ENCODE data around the gene RAET1G. TPM values are rescaled to one million over a fixed set of nuclear protein-coding genes. Genes with fewer than 3 reads are reported as not detected.
"Not testable (repeated sequence)": the region's sequence is repeated elsewhere in the genome, so short reads cannot be mapped to it uniquely, and the experiment has no call there.

Gene RAET1G
- total RNA-seq, 1 experiment from 2014 or later = not detected

DNA sequence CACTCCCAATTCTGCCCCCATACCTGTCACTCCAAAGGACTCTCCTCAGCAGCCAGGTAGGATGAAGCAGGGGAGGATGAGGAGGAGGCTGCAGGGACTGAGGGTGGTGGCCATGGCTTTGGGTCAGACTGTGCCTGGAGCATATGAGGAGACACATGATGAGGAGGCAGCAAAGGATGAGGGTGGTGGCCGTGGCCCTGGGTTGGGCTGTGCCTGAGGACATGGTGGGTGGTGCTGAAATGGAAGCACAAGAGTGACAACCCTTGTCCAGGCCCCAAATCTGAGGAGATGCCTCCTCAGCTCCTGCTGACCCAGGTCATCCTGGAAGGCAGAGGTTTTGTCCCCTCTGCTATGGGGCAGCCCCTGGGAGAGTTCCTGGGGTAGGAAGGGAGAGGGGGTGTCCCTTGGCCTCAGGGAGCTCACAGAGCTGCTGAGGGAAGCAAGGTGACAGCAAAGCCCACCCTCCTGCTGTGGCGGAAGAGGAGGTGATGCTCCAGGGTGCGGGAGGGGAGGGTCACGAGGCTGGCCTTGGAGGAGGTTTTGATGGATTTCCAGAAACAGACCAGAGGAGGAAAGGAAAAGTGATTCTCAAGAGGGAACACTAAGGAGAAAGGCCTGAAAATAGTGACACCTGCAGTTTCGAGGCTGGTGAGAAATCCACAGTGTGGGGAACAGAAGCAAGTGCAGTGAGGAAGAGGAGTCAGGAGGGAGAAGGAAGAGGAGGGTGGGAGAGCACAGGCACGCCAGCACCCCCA, 4.6 kb downstream of the RAET1G start:
- H3K36me3 ChIP-seq (replicated peaks; ENCODE audit: control insufficient read depth, insufficient read depth, low read length) = no peaks in the 10 kb centered on the region
- H3K4me3 ChIP-seq (ENCODE audit: insufficient read depth, low read depth, low read length) = no peak overlapping the region
- H3K27me3 ChIP-seq (ENCODE audit: control insufficient read depth, insufficient read depth, low read length) = peaks cover 46% of the 10 kb centered on the region
- DNase-seq = no peak

DNA sequence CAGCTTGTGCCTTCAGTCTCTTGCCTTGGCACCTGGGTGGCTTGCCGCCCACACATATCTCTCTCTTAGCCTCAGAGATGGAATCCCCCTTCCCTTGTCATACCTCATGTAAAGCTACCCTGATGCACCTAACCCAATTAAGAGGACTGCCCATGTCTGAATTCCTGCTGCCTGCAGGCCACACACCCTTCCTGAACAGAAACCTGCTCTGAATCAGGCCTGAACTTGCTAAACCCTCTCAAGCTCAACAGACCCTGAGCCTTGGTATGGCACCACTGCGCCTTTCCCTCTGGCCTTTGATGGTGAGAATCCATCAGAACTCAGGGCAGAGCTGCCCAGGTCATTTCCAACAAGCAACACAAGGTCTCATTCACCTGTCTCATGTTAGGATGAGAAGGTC, 5.2 kb downstream of the RAET1G start:
- Histone ChIP-seq H3K4me3 (ENCODE audit: insufficient read depth, low read depth, low read length) (no peak overlapping the region), H3K36me3 (replicated peaks; ENCODE audit: control insufficient read depth, insufficient read depth, low read length) (no peaks in the 10 kb centered on the region), H3K27me3 (ENCODE audit: control insufficient read depth, insufficient read depth, low read length) (peaks cover 42% of the 10 kb centered on the region)
- no peak for DNase-seq

DNA sequence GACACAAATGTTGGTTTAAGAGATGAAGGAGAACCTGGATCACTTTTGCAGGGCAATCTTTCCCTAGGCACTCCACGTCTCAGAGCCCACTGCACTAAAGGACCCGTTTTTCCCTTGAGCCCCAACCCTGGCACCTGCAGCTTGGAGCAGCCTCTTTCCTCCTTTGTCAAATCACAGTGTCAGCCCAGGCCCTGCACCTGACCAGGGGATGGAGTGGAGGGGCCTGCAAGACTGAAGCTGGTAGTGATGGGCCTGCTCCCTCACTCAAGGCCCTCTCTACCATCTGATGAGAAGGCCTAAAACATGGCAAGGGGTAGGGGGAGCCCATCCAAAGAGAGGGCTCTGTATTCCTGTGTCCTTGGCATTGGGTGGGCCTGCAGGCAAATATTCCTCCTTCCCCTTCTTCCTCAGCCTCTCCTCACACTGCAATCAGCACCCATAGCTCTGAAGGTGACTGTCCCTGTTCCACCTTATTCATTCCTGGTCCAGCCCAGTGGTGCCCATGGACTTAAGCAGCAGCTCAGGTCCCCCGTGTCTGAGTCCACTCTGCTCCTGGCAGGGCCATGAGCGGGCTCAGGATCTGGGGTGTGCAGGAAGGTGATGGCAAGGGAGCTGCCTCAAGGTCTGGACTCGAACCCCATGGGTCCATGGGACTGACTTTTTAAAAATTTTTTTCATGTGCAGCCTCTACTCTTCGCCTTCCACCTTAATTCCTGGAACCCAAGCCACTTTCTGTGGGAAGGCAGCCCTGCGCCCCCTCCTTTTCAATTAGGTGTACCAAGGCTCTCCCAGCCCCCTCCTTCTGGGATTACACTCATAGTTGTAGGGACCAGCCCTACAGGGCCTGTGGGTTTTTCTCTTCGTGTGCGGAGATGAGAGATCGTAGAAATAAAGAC, 6.7 kb downstream of the RAET1G start:
- Histone ChIP-seq H3K4me3 (ENCODE audit: insufficient read depth, low read depth, low read length) (no peak overlapping the region), H3K36me3 (replicated peaks; ENCODE audit: control insufficient read depth, insufficient read depth, low read length) (no peaks in the 10 kb centered on the region), H3K27me3 (ENCODE audit: control insufficient read depth, insufficient read depth, low read length) (peaks cover 27% of the 10 kb centered on the region)
- no peak for DNase-seq

- Histone ChIP-seq H3K36me3 (replicated peaks; ENCODE audit: control insufficient read depth, insufficient read depth, low read length) (no peaks in the 10 kb centered on the region), H3K27me3 (ENCODE audit: control insufficient read depth, insufficient read depth, low read length) (peaks cover 12% of the 10 kb centered on the region), H3K4me3 (ENCODE audit: insufficient read depth, low read depth, low read length) (no peak overlapping the region)
- DNase-seq = no peak
Measured at GRCh38 chr6:149913540-149914240, 9.2 kb downstream of the RAET1G start.

DNA sequence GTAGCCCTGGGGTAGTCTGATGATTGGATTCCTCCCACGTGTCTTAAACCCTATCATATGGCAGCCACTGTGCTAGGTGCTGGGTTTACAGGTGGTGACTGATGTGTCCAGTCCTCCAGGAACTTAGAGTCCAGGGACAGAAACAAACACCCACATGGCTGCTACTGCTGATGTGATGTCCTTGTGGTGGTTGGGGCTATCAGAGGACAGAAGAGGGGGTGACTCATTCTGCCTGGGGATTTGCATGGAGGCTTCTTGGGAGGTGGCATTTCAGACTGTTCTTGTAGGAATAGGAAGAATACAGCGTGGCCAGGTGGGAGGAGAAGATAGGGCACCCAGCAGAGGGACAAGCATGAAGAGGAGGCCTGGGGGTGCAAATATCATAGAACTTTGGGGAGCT, 9.8 kb downstream of the RAET1G start:
- no peak overlapping the region for H3K4me3 ChIP-seq (ENCODE audit: insufficient read depth, low read depth, low read length)
- no peak for DNase-seq
- no peaks in the 10 kb centered on the region for H3K36me3 ChIP-seq (replicated peaks; ENCODE audit: control insufficient read depth, insufficient read depth, low read length)

GRCh38 chr6:149912680-149913079, 10.2 kb downstream of the RAET1G start:
- not testable (repeated sequence) for H3K27me3 ChIP-seq (ENCODE audit: control insufficient read depth, insufficient read depth, low read length)

More for the DNA sequence above, 9.8 kb downstream of the RAET1G start:
- H3K27me3 ChIP-seq (ENCODE audit: control insufficient read depth, insufficient read depth, low read length) = peaks cover 7% of the 10 kb centered on the region; the same call in 1 of the 2 replicates

DNA sequence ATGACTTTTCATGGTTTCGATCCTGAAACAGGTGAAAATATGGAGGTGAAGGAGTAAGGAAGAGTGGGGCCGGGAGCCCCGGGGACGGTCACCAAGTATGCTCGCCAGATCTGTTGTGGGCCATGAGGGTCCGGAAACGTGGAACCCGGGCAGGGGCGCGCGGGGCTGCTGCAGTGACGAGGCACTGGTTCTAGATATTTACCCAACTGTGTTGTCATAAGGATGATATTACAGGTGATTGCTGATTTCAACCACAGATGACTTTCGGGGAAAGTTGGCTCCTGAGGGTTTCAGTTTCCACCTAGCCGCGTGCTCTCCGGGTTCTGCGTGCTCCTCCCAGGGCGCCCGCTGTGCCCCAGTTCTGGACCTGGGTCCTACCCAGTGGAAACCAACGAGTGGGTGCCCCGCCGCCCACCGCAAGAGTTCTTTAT, 12.2 kb downstream of the RAET1G start:
- H3K4me3 ChIP-seq (ENCODE audit: insufficient read depth, low read depth, low read length) = no peak overlapping the region
- peaks cover 4% of the 10 kb centered on the region; the same call in 1 of the 2 replicates for H3K27me3 ChIP-seq (ENCODE audit: control insufficient read depth, insufficient read depth, low read length)
- no peaks in the 10 kb centered on the region for H3K36me3 ChIP-seq (replicated peaks; ENCODE audit: control insufficient read depth, insufficient read depth, low read length)
- DNase-seq = peak; percentile 26

More at GRCh38 chr6:149912680-149913079, 10.2 kb downstream of the RAET1G start:
- not testable (repeated sequence) for H3K36me3 ChIP-seq (replicated peaks; ENCODE audit: control insufficient read depth, insufficient read depth, low read length); H3K4me3 ChIP-seq (ENCODE audit: insufficient read depth, low read depth, low read length); DNase-seq

GRCh38 chr6:149909701-149910470, 13.0 kb downstream of the RAET1G start:
- H3K4me3 ChIP-seq (ENCODE audit: insufficient read depth, low read depth, low read length) = no peak overlapping the region
- no peaks in the 10 kb centered on the region for H3K36me3 ChIP-seq (replicated peaks; ENCODE audit: control insufficient read depth, insufficient read depth, low read length)
- no peak for DNase-seq
- H3K27me3 ChIP-seq (ENCODE audit: control insufficient read depth, insufficient read depth, low read length) = peaks cover 4% of the 10 kb centered on the region; the same call in 1 of the 2 replicates

DNA sequence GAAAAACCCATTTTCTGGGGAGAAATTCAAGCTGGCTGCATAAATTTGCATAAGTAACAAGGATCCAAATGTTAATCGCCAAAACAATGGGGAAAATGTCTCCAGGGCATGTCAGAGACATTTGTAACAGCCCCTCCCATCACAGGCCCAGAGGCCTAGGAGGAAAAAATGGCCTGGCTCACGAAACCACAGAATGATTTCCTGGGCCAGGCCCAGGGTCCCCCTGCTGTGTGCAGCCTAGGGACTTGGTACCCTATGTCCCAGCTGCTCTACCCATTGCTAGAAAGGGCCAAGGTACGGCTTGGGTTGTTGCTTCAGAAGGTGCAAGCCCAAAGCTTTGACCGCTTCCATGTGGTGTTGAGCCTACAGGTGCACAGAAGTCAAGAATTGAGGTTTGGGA, 14.4 kb downstream of the RAET1G start:
- DNase-seq; H3K27me3 ChIP-seq (ENCODE audit: control insufficient read depth, insufficient read depth, low read length); H3K36me3 ChIP-seq (replicated peaks; ENCODE audit: control insufficient read depth, insufficient read depth, low read length); H3K4me3 ChIP-seq (ENCODE audit: insufficient read depth, low read depth, low read length): not testable (repeated sequence)

DNA sequence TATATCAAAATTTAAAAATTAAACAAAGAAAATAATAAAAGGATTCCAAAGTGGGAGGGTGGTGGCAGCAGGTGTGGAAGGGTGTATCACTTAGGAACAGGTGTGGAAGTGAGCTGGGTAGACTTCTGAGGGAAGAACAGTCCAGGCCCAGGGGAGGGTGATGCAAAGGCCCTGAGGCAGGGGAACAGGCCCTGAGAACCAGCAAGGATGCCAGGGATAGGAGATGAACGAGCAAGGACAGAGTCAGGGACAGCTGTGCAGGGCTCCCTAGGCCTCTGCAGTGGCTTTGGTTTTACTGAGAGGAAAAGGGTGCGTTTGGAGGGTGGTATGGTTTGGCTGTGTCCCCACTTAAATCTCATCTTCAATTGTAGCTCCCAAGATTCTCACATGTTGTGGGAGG, 15.6 kb downstream of the RAET1G start:
- no peak for DNase-seq
- Histone ChIP-seq H3K4me3 (ENCODE audit: insufficient read depth, low read depth, low read length) (no peak overlapping the region), H3K27me3 (ENCODE audit: control insufficient read depth, insufficient read depth, low read length) (no peaks in the 10 kb centered on the region; the same call in 1 of the 2 replicates), H3K36me3 (replicated peaks; ENCODE audit: control insufficient read depth, insufficient read depth, low read length) (no peaks in the 10 kb centered on the region)

GRCh38 chr6:149906405-149906804, 16.5 kb downstream of the RAET1G start:
- Histone ChIP-seq H3K36me3 (replicated peaks; ENCODE audit: control insufficient read depth, insufficient read depth, low read length) (no peaks in the 10 kb centered on the region), H3K4me3 (ENCODE audit: insufficient read depth, low read depth, low read length) (no peak overlapping the region), H3K27me3 (ENCODE audit: control insufficient read depth, insufficient read depth, low read length) (no peaks in the 10 kb centered on the region; the same call in 1 of the 2 replicates)
- DNase-seq = no peak

DNA sequence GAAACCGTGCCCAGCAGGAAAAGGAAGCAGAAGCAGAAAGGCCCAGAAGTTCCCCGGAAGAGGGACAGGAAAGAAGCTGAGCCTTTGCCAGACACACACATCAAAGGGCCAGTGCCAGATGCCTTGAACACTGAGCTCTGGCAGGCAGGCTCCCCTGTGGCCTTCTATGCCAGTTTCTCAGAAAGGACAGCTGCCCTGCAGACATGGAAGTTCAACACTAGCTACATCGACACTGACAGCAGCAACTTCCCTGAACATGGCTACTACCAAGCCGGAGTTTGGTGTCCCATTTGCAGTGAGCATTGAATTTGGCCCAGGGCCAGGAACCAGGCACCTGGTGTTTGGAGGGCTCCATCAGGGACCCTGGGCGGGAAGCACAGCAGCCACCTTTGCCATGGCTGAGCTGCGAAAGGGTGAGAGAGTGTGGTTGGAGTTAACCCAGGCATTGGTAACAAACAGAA, 17.0 kb downstream of the RAET1G start:
- Histone ChIP-seq H3K36me3 (replicated peaks; ENCODE audit: control insufficient read depth, insufficient read depth, low read length) (no peaks in the 10 kb centered on the region), H3K4me3 (ENCODE audit: insufficient read depth, low read depth, low read length) (no peak overlapping the region), H3K27me3 (ENCODE audit: control insufficient read depth, insufficient read depth, low read length) (no peaks in the 10 kb centered on the region; the same call in 1 of the 2 replicates)
- DNase-seq = no peak

DNA sequence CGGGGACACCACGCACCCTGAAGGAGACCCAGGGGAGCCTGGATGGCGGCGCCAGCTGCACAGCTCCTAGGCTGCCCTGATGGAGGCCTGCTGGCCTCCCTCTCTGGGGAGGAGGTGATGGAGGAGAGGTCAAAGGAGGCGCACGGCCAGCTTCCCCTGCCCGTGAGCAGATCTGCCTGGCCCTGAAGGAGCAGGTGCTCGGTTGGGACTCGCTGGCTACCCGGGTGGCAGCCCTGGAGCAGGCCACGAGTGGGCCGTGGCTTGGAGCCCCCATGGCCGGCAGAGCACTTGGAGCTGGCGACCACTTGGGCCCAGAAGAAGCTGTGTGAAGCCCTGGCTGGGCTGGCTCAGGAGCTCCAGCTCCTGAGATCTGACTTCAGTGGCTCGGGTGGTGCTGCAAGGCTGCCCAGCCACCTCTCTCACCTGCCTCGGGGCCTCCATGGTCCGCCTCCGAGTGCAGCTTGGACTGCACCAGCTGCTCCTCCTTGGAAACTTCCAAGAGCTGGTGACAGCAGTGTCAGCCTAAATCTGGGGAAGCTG, 17.5 kb downstream of the RAET1G start:
- Histone ChIP-seq H3K36me3 (replicated peaks; ENCODE audit: control insufficient read depth, insufficient read depth, low read length) (no peaks in the 10 kb centered on the region), H3K27me3 (ENCODE audit: control insufficient read depth, insufficient read depth, low read length) (no peaks in the 10 kb centered on the region; the same call in 1 of the 2 replicates), H3K4me3 (ENCODE audit: insufficient read depth, low read depth, low read length) (no peak overlapping the region)
- DNase-seq = peak; percentile 38
